Panc1 (cell line): ENCODE measurements around the gene TRMT13.

Experiments
- POLR2AphosphoS5 ChIP-seq: IDR thresholded peaks from 2 replicates; pipeline ENCODE4 v1.6.1; 2012; ENCODE audit warnings: mild to moderate bottlenecking, low read depth, low read length, moderate library complexity
- REST ChIP-seq, 2 experiments: IDR thresholded peaks; 2 replicates each; pipeline ENCODE4 v1.6.1; 2011 to 2012; ENCODE audit warnings: low read depth in 2 of 2, control low read depth in 1 of 2, low read length in 1 of 2, mild to moderate bottlenecking in 1 of 2, moderate library complexity in 1 of 2; ENCODE audit not compliant: insufficient read depth in 1 of 2
- SIN3A ChIP-seq: IDR thresholded peaks from 2 replicates; pipeline ENCODE4 v1.6.1; 2012; ENCODE audit warnings: low read depth, mild to moderate bottlenecking, low read length, moderate library complexity, borderline replicate concordance; ENCODE audit not compliant: insufficient read depth
- TCF7L2 ChIP-seq: IDR thresholded peaks from 2 replicates; pipeline ENCODE4 v1.6.1; 2011; ENCODE audit warnings: mild to moderate bottlenecking, low read depth, low read length, inconsistent platforms
- TF ChIP-seq, protein P1 (sequence below): fragments of 450-650 bp; IDR thresholded peaks from 2 replicates; pipeline ENCODE4 v1.5.1; 2017; ENCODE audit warnings: mild to moderate bottlenecking

GRCh38 chr1:100087396-100087795 lies 45.6 kb upstream of the TRMT13 start:
- TF ChIP-seq, protein P1, sequence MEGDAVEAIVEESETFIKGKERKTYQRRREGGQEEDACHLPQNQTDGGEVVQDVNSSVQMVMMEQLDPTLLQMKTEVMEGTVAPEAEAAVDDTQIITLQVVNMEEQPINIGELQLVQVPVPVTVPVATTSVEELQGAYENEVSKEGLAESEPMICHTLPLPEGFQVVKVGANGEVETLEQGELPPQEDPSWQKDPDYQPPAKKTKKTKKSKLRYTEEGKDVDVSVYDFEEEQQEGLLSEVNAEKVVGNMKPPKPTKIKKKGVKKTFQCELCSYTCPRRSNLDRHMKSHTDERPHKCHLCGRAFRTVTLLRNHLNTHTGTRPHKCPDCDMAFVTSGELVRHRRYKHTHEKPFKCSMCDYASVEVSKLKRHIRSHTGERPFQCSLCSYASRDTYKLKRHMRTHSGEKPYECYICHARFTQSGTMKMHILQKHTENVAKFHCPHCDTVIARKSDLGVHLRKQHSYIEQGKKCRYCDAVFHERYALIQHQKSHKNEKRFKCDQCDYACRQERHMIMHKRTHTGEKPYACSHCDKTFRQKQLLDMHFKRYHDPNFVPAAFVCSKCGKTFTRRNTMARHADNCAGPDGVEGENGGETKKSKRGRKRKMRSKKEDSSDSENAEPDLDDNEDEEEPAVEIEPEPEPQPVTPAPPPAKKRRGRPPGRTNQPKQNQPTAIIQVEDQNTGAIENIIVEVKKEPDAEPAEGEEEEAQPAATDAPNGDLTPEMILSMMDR, result no peak
- no peak for TF ChIP-seq POLR2AphosphoS5
- no peak for TF ChIP-seq REST (IDR thresholded peaks at IDR 0.05; ENCODE audit: insufficient read depth in 1 of 2, low read depth in 2 of 2, low read length in 1 of 2)
- no peak for TF ChIP-seq SIN3A
- TF ChIP-seq TCF7L2, result no peak
